Breast epithelium (tissue), 4 donors: ENCODE results near the gene LCP2. TPM values are rescaled to one million over a fixed set of nuclear protein-coding genes. Genes with fewer than 3 reads are reported as not detected.
A peak's percentile ranks its signal among the peaks of the same experiment; 100 is the strongest.

Experiments used
- DNase-seq, 2 donors: peaks; one replicate each; pipeline ENCODE4 v3.0.0-alpha.2; 2019; ENCODE audit warnings: low spot score in 2 of 2
- H3K27ac ChIP-seq, 2 donors: fragments of 200-600 bp; sonication (generic) in 1 of 2; one replicate each; pipeline ENCODE4 v1.5.1; 2016 to 2019; ENCODE audit warnings: mild to moderate bottlenecking in 1 of 2
- H3K27me3 ChIP-seq, 2 donors: fragments of 200-600 bp; sonication (generic) in 1 of 2; one replicate each; pipeline versions ENCODE4 v1.5.1 to v1.6.0; 2017 to 2019; ENCODE audit warnings: control low read depth in 1 of 2, mild to moderate bottlenecking in 1 of 2
- H3K36me3 ChIP-seq: fragments of 200-600 bp; one replicate; pipeline ENCODE4 v1.5.1; 2019
- H3K4me1 ChIP-seq, 2 donors: fragments of 200-600 bp; sonication (generic); one replicate each; pipeline ENCODE4 v1.5.1; 2016 to 2019; ENCODE audit warnings: control low read depth in 1 of 2
- H3K4me3 ChIP-seq, 3 donors: fragments of 200-600 bp; sonication (generic); 1 replicate in 2 of 3; 2 replicates in 1 of 3; pipeline ENCODE4 v1.5.1; 2016 to 2019; ENCODE audit warnings: mild to moderate bottlenecking in 3 of 3, moderate library complexity in 2 of 3
- H3K9me3 ChIP-seq, 2 donors: fragments of 200-600 bp; sonication (generic) in 1 of 2; one replicate each; pipeline ENCODE4 v1.5.1; 2016 to 2019; ENCODE audit warnings: control low read depth in 1 of 2
- CTCF ChIP-seq, 3 donors: fragments of 450-650 bp; IDR thresholded peaks; one replicate each; pipeline ENCODE4 v1.5.1; 2016 to 2017; ENCODE audit warnings: antibody characterized with exemption in 3 of 3, mild to moderate bottlenecking in 3 of 3, moderate library complexity in 3 of 3
- POLR2A ChIP-seq: fragments of 450-650 bp; IDR thresholded peaks from one replicate; pipeline ENCODE4 v1.6.1; 2016; ENCODE audit warnings: antibody characterized with exemption, mild to moderate bottlenecking, moderate library complexity
- POLR2AphosphoS5 ChIP-seq, 3 donors: sonication (generic); formaldehyde crosslinking; IDR thresholded peaks; one replicate each; pipeline ENCODE4 v1.6.1; 2017; ENCODE audit warnings: antibody characterized with exemption in 3 of 3
- intact Hi-C: fragments of 100-400 bp; cut with DNase I; formaldehyde crosslinking; loops from one replicate; pipeline ENCODE4 v1.15.1; 2023; ENCODE audit warnings: low total_unique reads
- total RNA-seq, 3 donors: library from RNA; depleted of rRNA; stranded (reverse); fragments of >200 nt; gene quantifications; one replicate each; pipeline ENCODE4 v1.1.0, GENCODE V29; 2016

The LCP2 gene
- total RNA-seq, 3 donors from 2014 or later: 15.4 to 41.4 (median 21.8) TPM

GRCh38 chr5:170312666-170313065, 15.1 kb upstream of the LCP2 start:
- no peaks in the 10 kb centered on the region for H3K9me3 ChIP-seq
- intact Hi-C loops: no loop called here
- H3K4me1 ChIP-seq: peaks cover 0 to 13% of the 10 kb centered on the region in 2 donors
- H3K27me3 ChIP-seq: no peaks in the 10 kb centered on the region
- DNase-seq: no peak
- no peak overlapping the region for H3K4me3 ChIP-seq
- H3K36me3 ChIP-seq: no peaks in the 10 kb centered on the region
- TF ChIP-seq POLR2A: no peak
- TF ChIP-seq POLR2AphosphoS5 (IDR thresholded peaks at IDR 0.05): peak in 1 of 3 donors; percentile 24
- H3K27ac ChIP-seq: no peak overlapping the region

- Histone ChIP-seq H3K27me3 (no peaks in the 10 kb centered on the region), H3K36me3 (no peaks in the 10 kb centered on the region), H3K4me3 (no peak overlapping the region), H3K27ac (peak overlapping the region in 1 of 2 donors; percentile 12), H3K9me3 (no peaks in the 10 kb centered on the region), H3K4me1 (peaks cover 0 to 13% of the 10 kb centered on the region in 2 donors)
- TF ChIP-seq POLR2AphosphoS5 (IDR thresholded peaks at IDR 0.05) (no peak), CTCF (IDR thresholded peaks at IDR 0.05) (no peak), POLR2A (no peak)
- DNase-seq: no peak
- intact Hi-C loops: no loop called here
Observed at GRCh38 chr5:170312301-170312595, 14.7 kb upstream of the LCP2 start.

- Histone ChIP-seq H3K36me3 (no peaks in the 10 kb centered on the region), H3K27ac (no peak overlapping the region), H3K27me3 (no peaks in the 10 kb centered on the region), H3K9me3 (no peaks in the 10 kb centered on the region), H3K4me3 (no peak overlapping the region), H3K4me1 (peaks cover 0 to 13% of the 10 kb centered on the region in 2 donors)
- intact Hi-C loops: no loop called here
- TF ChIP-seq POLR2A (no peak), CTCF (IDR thresholded peaks at IDR 0.05) (no peak), POLR2AphosphoS5 (IDR thresholded peaks at IDR 0.05) (no peak)
- no peak for DNase-seq
Observed at GRCh38 chr5:170311511-170312300, 14.1 kb upstream of the LCP2 start.

- Histone ChIP-seq H3K36me3 (no peaks in the 10 kb centered on the region), H3K4me3 (no peak overlapping the region), H3K27ac (no peak overlapping the region), H3K27me3 (no peaks in the 10 kb centered on the region), H3K9me3 (no peaks in the 10 kb centered on the region), H3K4me1 (peaks cover 0 to 8% of the 10 kb centered on the region in 2 donors)
- intact Hi-C loops: no loop called here
- TF ChIP-seq POLR2A (no peak), CTCF (IDR thresholded peaks at IDR 0.05) (no peak), POLR2AphosphoS5 (IDR thresholded peaks at IDR 0.05) (no peak)
- no peak for DNase-seq
Observed at GRCh38 chr5:170310256-170310926, 12.8 kb upstream of the LCP2 start.

GRCh38 chr5:170308686-170309085, 11.1 kb upstream of the LCP2 start:
- TF ChIP-seq POLR2AphosphoS5 (IDR thresholded peaks at IDR 0.05) (no peak), POLR2A (no peak)
- intact Hi-C loops: no loop called here
- Histone ChIP-seq H3K9me3 (no peaks in the 10 kb centered on the region), H3K4me3 (no peak overlapping the region), H3K27me3 (no peaks in the 10 kb centered on the region), H3K36me3 (no peaks in the 10 kb centered on the region), H3K4me1 (no peaks in the 10 kb centered on the region), H3K27ac (peak overlapping the region; percentile 88 to 91)
- DNase-seq: no peak
